H1 (cell line): ENCODE measurements around the gene PRSS38. TPM values are rescaled to one million over a fixed set of nuclear protein-coding genes. Genes with fewer than 3 reads are reported as not detected.

Experiments used
- CBX5 ChIP-seq: fragments of 300-800, 300-1000 bp; sonication (generic); IDR thresholded peaks from 2 replicates; pipeline ENCODE4 v1.7.1; 2016; ENCODE audit warnings: antibody characterized with exemption, low read length, low read depth
- HDAC6 ChIP-seq: IDR thresholded peaks from one replicate; pipeline ENCODE4 v1.7.1; 2012; ENCODE audit warnings: low read depth, mild to moderate bottlenecking, inconsistent platforms, low read length, moderate library complexity
- JUND ChIP-seq: IDR thresholded peaks from 2 replicates; pipeline ENCODE4 v1.6.1; 2011; ENCODE audit warnings: mild to moderate bottlenecking, improper control_type of control experiment, low read length
- PHF8 ChIP-seq: fragments of 200-600 bp; sonication (generic); conservative IDR thresholded peaks from 2 replicates; pipeline ENCODE4 v1.7.1; 2012; ENCODE audit warnings: low read depth, mild to moderate bottlenecking, inconsistent platforms, low read length, moderate library complexity
- RBBP5 ChIP-seq: IDR thresholded peaks from 2 replicates; pipeline ENCODE4 v1.7.1; 2012; ENCODE audit warnings: low read depth, mild to moderate bottlenecking, inconsistent platforms, low read length, moderate library complexity, borderline replicate concordance
- SAP30 ChIP-seq: fragments of 300-600 bp; sonication (generic); IDR thresholded peaks from 2 replicates; pipeline ENCODE4 v1.7.1; 2012; ENCODE audit warnings: low read length, moderate library complexity, mild to moderate bottlenecking, inconsistent platforms; ENCODE audit not compliant: insufficient read depth, insufficient replicate concordance
- SIRT6 ChIP-seq: IDR thresholded peaks from one replicate; pipeline ENCODE4 v1.7.1; 2012; ENCODE audit warnings: low read length, inconsistent platforms
- SP2 ChIP-seq: IDR thresholded peaks from 2 replicates; pipeline ENCODE4 v1.6.1; 2012; ENCODE audit warnings: mild to moderate bottlenecking, low read length, inconsistent platforms
- TBP ChIP-seq: IDR thresholded peaks from 2 replicates; pipeline ENCODE4 v1.6.1; 2011; ENCODE audit warnings: low read depth, low read length, improper control_type of control experiment
- polyA plus RNA-seq, 7 experiments: library from polyadenylated mRNA; depleted of rRNA in 3 of 7; stranded (reverse) in 5 of 7; unstranded in 2 of 7; fragments of >200 nt in 5 of 7; fragments of 200-250 nt in 2 of 7; gene quantifications; 1 replicate in 5 of 7; 2 replicates in 1 of 7; 4 replicates in 1 of 7; pipeline versions ENCODE4 v1.2.1 to v1.2.3, GENCODE V29; 2011 to 2013; ENCODE audit warnings: missing spikeins in 2 of 7, mixed read lengths in 2 of 7
- total RNA-seq: library from RNA; stranded (reverse); fragmentation: NEBNext Ultra II Directional; extraction: Animal tissue kit (Norgen Biotek cat#: 25700); gene quantifications from 2 replicates; pipeline ENCODE4 v1.2.1, GENCODE V29; 2021
- TF ChIP-seq, protein P1 (sequence below): IDR thresholded peaks from 2 replicates; pipeline ENCODE4 v1.6.1; 2012; ENCODE audit warnings: inconsistent platforms
- TF ChIP-seq, protein P2 (sequence below): IDR thresholded peaks from 2 replicates; pipeline ENCODE4 v1.6.1; 2012; ENCODE audit warnings: inconsistent platforms

PRSS38 gene
- total and polyA plus RNA-seq, 2 of the 8 experiments (the other 6 are each of a cell fraction or from before 2014, with no cell fraction given), result not detected

DNA sequence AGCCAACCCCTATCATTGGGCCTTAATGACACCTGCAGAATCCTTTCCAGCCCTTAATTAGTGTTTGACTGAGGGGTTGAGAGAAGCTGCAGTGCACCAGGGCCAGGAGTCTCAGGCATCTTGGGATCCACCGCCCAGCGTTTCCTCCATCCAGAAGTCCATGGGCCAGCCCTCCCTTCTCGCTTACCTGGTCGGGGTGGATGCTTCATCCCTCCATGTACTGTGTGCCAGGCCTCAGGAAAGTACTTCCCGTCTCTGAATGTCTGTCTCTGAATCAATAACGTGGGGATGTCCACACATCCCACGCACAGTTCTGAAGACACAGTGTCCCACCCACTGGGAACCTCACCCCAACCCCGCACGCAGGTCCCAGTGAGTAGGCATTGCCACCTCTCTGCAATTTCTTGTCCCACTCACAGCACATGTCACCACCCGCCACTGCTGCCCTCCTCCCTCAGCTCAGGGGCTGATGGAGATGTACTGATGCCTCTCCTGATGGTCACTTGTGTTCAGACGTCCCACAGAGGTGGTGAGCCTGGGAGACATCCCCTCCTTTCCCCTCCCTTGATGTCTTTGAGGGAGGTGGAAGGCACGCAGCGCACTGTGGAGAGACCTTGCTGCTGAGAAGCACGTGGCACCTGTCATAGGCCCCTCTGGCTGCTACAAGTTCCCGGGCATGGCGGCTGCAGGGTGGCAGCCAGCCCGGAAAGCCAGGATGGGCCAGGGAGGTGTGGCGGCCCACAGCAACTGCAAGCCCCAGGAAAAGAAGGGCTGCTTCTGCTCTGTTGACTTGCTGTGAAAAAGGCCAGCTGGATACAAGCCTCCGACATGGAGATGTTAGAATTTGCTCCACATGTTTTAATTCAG is 29.4 kb upstream of the PRSS38 start (continued):
- TF ChIP-seq SIRT6 (no peak), TBP (no peak), CBX5 (no peak), SAP30 (no peak), SP2 (no peak), PHF8 (no peak), RBBP5 (no peak), HDAC6 (no peak), JUND (no peak)
- TF ChIP-seq, protein P1, sequence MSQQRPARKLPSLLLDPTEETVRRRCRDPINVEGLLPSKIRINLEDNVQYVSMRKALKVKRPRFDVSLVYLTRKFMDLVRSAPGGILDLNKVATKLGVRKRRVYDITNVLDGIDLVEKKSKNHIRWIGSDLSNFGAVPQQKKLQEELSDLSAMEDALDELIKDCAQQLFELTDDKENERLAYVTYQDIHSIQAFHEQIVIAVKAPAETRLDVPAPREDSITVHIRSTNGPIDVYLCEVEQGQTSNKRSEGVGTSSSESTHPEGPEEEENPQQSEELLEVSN, result no peak
- TF ChIP-seq, protein P2, sequence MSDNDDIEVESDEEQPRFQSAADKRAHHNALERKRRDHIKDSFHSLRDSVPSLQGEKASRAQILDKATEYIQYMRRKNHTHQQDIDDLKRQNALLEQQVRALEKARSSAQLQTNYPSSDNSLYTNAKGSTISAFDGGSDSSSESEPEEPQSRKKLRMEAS, result no peak
